GM18499 (cell line): ENCODE measurements around the gene NAA38.

Experiments used
- ATAC-seq: cut with Tn5 transposase; IDR thresholded peaks from one replicate; pipeline ENCODE4 v1.9.1; 2021; ENCODE audit warnings: moderate number of reproducible peaks; ENCODE audit not compliant: insufficient read depth, unreplicated experiment

Gene NAA38

GRCh38 chr17:7842380-7843256, 14.7 kb downstream of the NAA38 start:
- ATAC-seq: no peak

DNA sequence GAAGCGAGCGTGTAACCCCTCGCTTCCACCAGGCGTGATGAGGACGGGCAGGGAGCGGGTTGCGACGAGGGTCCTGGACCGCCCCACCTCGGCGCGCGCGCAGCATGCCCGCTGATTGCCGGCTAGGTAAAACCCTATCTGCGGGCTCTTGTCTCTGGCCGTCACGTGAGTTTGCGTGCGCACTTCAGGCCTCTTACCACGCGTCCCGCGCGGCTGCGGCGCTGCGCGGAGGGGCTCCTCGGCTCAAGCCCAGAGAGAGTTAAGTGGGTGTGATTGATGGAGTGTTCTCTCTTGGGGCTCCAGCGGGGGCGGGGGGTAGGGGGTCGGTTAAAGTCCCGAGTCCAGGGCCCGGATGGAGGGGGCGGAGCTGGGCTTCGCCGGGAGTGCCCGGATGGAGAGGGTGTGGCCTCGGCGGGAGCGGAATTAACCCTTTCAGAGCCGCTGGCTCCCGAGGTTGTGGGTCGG, 15.4 kb downstream of the NAA38 start:
- ATAC-seq: no peak

- no peak for ATAC-seq
Measured at GRCh38 chr17:7841396-7841914, 15.9 kb downstream of the NAA38 start.

GRCh38 chr17:7840875-7841274, 16.5 kb downstream of the NAA38 start:
- no peak for ATAC-seq

DNA sequence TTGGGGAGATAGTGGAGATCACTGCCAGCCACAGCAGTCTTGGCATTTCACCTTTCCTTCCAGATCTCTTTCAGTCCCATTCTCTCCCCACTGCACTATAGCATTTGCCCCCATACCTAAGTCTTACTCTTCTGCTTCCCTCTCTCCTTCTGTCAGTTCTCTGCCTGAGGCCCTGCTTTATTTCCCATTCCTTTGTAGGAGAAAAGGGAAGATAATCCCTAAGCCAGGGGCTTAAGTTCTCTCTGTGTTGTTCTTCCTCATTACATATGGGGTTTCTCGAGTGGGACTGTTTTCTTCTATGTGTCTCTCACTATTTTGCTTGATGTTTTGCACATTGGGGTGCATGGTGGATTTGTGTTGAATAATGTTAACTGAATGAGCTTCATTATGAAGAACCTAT, 16.9 kb downstream of the NAA38 start:
- ATAC-seq: no peak

DNA sequence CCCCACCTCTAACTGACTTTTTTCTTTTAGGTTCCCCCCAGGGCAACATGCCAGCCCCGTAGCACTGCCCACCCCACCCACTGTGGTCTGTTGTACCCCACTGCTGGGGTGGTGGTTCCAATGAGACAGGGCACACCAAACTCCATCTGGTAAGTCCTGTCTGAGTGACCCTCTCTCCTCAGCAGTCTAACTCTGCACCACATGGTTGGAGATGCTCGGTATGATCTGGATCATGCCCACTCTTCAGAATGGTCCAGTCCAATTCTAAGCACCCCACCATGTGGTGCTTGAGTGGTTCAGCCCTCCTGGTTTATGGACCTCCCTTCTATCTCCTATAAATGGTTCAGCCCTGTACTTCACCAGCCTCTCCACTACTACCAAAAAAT, 17.5 kb downstream of the NAA38 start:
- ATAC-seq: no peak

GRCh38 chr17:7839190-7839875, 18.0 kb downstream of the NAA38 start:
- no peak for ATAC-seq

- no peak for ATAC-seq
Measured at GRCh38 chr17:7838090-7839075, 19.0 kb downstream of the NAA38 start.

GRCh38 chr17:7837408-7838088, 19.8 kb downstream of the NAA38 start:
- ATAC-seq: no peak

DNA sequence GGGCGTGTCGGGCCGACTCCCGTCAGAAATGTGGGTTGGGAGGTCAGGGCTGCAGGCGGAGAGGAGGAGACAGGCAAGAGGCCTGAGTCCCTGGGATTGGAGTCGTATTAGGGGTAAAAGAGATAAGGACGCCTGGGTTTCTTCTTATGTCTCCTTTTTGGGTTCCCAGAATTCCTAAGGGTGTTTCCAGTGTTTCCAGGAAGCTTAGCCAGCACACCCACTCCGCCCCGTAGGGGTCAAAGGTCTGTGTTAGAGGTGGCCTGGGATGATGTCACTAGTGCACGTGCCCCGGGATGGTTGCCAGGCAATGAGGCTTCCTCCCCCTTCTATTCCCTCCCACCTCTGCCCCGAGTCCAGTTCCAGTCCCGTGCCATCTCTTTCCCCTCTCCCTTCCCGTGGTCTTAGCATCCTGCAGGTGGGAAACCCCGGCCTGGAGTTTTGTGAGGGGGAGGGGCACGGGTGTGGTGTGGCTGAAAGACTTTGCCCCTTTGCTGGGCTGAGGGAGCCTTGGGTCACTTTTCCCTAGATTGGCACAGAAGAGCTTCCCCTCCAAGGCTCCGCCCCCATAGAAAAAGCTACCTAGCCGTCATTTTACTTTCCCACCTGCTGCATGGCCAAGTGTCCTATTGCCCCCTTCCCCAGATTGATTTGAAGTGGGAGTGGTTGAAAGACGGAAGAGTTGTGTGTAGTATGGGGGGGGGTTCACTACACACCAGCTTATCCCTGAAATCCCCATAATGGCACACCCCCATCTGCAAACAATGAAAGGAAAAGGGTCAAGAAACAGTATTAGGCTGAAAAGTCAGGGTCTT, 20.6 kb downstream of the NAA38 start:
- no peak for ATAC-seq

DNA sequence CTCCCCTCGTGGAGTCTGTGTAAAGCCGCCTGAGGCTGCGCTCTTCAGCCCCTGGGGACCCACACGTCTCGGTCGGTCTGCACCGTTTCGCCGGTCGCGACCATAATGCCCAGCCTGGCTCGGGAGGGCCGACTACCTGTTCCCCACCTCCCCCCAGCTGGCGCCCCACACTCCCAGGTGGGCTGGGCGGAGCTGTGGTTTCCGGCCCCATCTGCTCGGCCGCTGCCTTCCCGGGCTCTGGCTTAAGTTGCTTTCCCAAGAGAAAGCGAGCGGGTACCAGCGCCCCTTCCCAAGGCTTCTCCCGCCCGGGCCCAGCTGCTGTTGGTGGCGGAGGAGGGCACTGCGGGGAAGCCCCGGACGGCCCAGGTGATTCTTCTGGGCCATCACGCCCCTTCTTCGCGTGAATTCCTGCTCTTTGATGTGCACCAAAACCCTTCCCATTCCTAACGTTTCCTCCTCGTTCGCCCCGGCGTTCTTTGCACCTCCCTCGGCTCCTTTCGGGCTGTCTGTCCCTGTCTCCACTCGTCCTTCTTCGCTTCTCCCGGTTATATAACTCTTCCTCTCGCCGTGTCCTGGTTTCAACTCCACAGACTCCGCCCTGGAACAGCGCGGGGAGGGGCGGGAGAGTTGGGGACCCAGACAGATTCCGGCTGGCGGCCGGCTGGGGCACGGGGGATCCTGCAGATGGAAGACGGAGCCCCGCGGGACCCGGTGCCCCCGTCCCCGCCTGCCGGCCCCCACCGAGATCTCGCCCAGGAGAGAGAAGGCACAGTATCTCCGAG, 21.4 kb downstream of the NAA38 start:
- no peak for ATAC-seq

DNA sequence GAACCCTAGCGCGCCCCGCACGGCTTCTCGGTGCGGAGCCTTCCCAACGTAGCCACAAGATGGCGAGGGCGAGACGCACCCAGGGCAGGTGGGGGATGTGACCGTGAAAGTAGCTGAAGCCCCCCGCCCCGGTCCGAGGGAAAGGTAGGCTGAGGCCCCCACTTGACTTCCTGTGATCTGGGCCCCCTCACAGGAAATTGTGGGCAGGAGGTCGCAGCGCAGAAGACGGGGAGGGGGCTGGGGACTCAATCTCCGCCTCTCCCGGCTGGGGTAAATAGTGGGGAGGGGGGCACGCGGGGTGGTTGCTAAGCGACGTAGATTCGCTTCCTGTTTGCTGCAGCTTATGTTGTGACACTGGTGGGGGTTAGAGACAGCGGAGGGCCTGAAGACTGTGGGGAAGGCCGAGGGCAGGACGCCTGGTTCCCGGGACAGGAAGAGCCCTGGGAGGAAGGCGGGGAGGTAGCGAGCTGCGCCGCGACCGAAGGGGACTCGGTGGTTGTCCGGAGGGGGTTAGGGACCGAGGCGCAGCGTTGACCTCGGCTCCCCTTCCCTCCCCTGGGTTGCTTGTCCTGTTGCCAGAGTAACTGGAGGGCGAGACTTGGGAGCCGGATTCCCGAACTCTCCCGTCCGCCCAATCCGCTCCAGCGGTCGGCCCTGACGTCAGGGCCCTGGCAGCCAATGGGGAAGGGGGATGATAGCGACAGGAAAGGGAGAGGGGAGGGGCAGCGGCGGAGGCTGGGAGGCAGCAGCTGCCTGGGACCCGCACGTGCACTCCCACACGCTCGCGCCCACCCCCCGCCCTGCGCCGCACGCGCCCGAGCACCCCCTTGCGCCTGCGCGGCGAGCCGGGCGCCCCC, 22.2 kb downstream of the NAA38 start:
- ATAC-seq: no peak

- no peak for ATAC-seq
Measured at GRCh38 chr17:7834542-7834956, 22.8 kb downstream of the NAA38 start.

DNA sequence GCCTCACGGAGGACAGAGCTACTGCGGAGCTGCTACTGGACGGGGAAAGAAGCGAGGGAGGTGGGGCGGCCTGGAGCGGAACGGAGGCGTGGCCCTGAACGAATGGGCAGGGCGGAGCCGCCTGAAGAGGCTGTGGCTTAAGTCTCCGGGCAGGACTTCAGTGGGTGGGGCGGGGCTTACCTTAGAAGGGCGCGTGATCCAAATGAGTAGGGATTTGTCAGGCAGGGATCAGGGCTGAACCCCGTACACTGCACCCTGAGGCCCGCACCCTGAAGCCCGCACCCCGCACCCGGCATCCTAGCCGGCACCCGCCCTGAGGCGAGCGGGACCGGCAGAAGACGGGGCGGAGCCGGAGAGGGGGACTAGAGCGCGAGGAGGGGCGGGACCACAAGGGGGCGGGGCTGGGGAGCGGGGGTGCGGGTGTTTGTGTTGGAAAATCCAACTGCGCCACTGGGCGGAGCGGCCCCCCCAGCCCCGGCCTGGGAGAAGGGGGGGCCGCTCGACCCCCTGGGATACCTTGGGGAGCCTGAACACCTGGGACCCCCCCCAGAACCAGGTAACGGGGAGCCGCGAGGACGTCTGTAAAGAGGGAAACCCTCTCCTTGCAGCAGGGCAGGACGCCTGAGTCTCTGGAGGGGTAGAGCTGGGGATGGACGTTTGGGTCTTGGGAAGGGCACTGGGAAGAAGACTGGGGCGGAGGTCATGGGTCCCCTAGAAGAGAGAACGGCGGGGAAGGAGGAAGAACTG, 23.4 kb downstream of the NAA38 start, which contains the start of gene KDM6B:
TSS of gene KDM6B (plus strand) at position 423 of the 747 bp plus-strand sequence. CDS start 11,338 bp downstream, outside the sequence.
- ATAC-seq: no peak

- ATAC-seq: no peak
Measured at GRCh38 chr17:7833011-7833794, 24.2 kb downstream of the NAA38 start.

GRCh38 chr17:7832431-7832830, 24.9 kb downstream of the NAA38 start:
- no peak for ATAC-seq
